AG09309 (cell line): ENCODE data around the gene WASHC1.
A peak's percentile ranks its signal among the peaks of the same experiment; 100 is the strongest.
"Not testable (repeated sequence)": the region's sequence is repeated elsewhere in the genome, so short reads cannot be mapped to it uniquely, and the experiment has no call there.

Experiments
- DNase-seq: peaks from one replicate; pipeline ENCODE4 v3.0.0-alpha.2; 2010; ENCODE audit warnings: low read depth
- H3K4me3 ChIP-seq: 2 replicates; pipeline ENCODE4 v1.5.1; 2011; ENCODE audit warnings: mild to moderate bottlenecking, low read depth, low read length, moderate library complexity; ENCODE audit not compliant: control insufficient read depth

The WASHC1 gene

GRCh38 chr9:29356-29755, at the start of gene WASHC1:
WASHC1 (minus strand) TSS chr9:29456; CDS start chr9:24999, 4,457 bp downstream.
- peak within 1 kb of the TSS; percentile 41 for H3K4me3 ChIP-seq
- not testable (repeated sequence) for DNase-seq

GRCh38 chr9:78333-78732, 49.1 kb upstream of the WASHC1 start:
- not testable (repeated sequence) for H3K4me3 ChIP-seq, DNase-seq

- DNase-seq, H3K4me3 ChIP-seq: not testable (repeated sequence)
These were observed 47.1 kb upstream of the WASHC1 start for GRCh38 chr9:76389-76788.

- DNase-seq, H3K4me3 ChIP-seq: not testable (repeated sequence)
These were observed 44.8 kb upstream of the WASHC1 start for GRCh38 chr9:73900-74525.

GRCh38 chr9:73076-73899, 44.0 kb upstream of the WASHC1 start:
- not testable (repeated sequence) for DNase-seq
- H3K4me3 ChIP-seq, result peak overlapping the region; percentile 45

GRCh38 chr9:63031-63629, 33.9 kb upstream of the WASHC1 start:
- not testable (repeated sequence) for H3K4me3 ChIP-seq

GRCh38 chr9:52678-53077, 23.4 kb upstream of the WASHC1 start:
- H3K4me3 ChIP-seq, result not testable (repeated sequence)

More at GRCh38 chr9:63031-63629, 33.9 kb upstream of the WASHC1 start:
- not testable (repeated sequence) for DNase-seq

GRCh38 chr9:48190-48842, 19.1 kb upstream of the WASHC1 start:
- DNase-seq, H3K4me3 ChIP-seq: not testable (repeated sequence)

More at GRCh38 chr9:52678-53077, 23.4 kb upstream of the WASHC1 start:
- DNase-seq, result peak; percentile 3

GRCh38 chr9:46639-47271, 17.5 kb upstream of the WASHC1 start:
- H3K4me3 ChIP-seq, DNase-seq: not testable (repeated sequence)

GRCh38 chr9:46164-46563, 16.9 kb upstream of the WASHC1 start:
- H3K4me3 ChIP-seq, DNase-seq: not testable (repeated sequence)

- not testable (repeated sequence) for DNase-seq, H3K4me3 ChIP-seq
These were observed 16.1 kb upstream of the WASHC1 start for GRCh38 chr9:45180-45878.

- H3K4me3 ChIP-seq, DNase-seq: not testable (repeated sequence)
These were observed 15.2 kb upstream of the WASHC1 start for GRCh38 chr9:44416-44815.

GRCh38 chr9:43636-44035, 14.4 kb upstream of the WASHC1 start:
- DNase-seq, result not testable (repeated sequence)

GRCh38 chr9:43116-43515, 13.9 kb upstream of the WASHC1 start:
- DNase-seq, H3K4me3 ChIP-seq: not testable (repeated sequence)

More at GRCh38 chr9:43636-44035, 14.4 kb upstream of the WASHC1 start:
- not testable (repeated sequence) for H3K4me3 ChIP-seq

GRCh38 chr9:41819-42218, 12.6 kb upstream of the WASHC1 start:
- DNase-seq, H3K4me3 ChIP-seq: not testable (repeated sequence)

- DNase-seq, H3K4me3 ChIP-seq: not testable (repeated sequence)
These were observed 12.0 kb upstream of the WASHC1 start for GRCh38 chr9:41261-41676.

GRCh38 chr9:32308-32707, 3.1 kb upstream of the WASHC1 start:
- not testable (repeated sequence) for DNase-seq

GRCh38 chr9:28775-29174, 481 bp downstream of the WASHC1 start:
- peak overlapping the region; percentile 41 for H3K4me3 ChIP-seq
- DNase-seq, result not testable (repeated sequence)

More at GRCh38 chr9:32308-32707, 3.1 kb upstream of the WASHC1 start:
- not testable (repeated sequence) for H3K4me3 ChIP-seq
